Testis (tissue), 3 donors: ENCODE measurements around the gene CT45A3. TPM values are rescaled to one million over a fixed set of nuclear protein-coding genes. Genes with fewer than 3 reads are reported as not detected.
A peak's percentile ranks its signal among the peaks of the same experiment; 100 is the strongest.
"Not testable (repeated sequence)": the region's sequence is repeated elsewhere in the genome, so short reads cannot be mapped to it uniquely, and the experiment has no call there.

Experiments used
- DNase-seq: peaks from one replicate; pipeline ENCODE4 v3.0.0-alpha.2; 2019
- H3K27ac ChIP-seq, 2 donors: fragments of 200-600 bp; sonication (generic); one replicate each; pipeline ENCODE4 v1.5.1; 2019
- H3K27me3 ChIP-seq: fragments of 200-600 bp; sonication (generic); one replicate; pipeline ENCODE4 v1.5.1; 2019
- H3K36me3 ChIP-seq: fragments of 200-600 bp; sonication (generic); one replicate; pipeline ENCODE4 v1.5.1; 2017; ENCODE audit warnings: low read depth; ENCODE audit errors: missing control alignments
- H3K4me1 ChIP-seq: fragments of 200-600 bp; sonication (generic); one replicate; pipeline ENCODE4 v1.5.1; 2019
- H3K4me3 ChIP-seq, 2 donors: fragments of 200-600 bp; sonication (generic); one replicate each; pipeline ENCODE4 v1.5.1; 2017 to 2019
- H3K9me3 ChIP-seq: fragments of 200-600 bp; sonication (generic); one replicate; pipeline ENCODE4 v1.5.1; 2017
- CTCF ChIP-seq, 3 experiments: fragments of 450-650 bp in 2 of 3; fragments of 200-600 bp in 1 of 3; sonication (generic) in 1 of 3; IDR thresholded peaks; one replicate each; pipeline ENCODE4 v1.5.1; 2016 to 2019; ENCODE audit warnings: antibody characterized with exemption in 3 of 3, mild to moderate bottlenecking in 2 of 3, moderate library complexity in 1 of 3
- POLR2A ChIP-seq: fragments of 450-650 bp; IDR thresholded peaks from one replicate; pipeline ENCODE4 v1.6.1; 2017; ENCODE audit warnings: antibody characterized with exemption, mild to moderate bottlenecking, moderate library complexity
- WGBS, 2 donors: methylation state at CpG; one replicate each; pipeline ENCODE4 v1.1.5; 2018; 5-methylcytosine and 5-hydroxymethylcytosine counted together
- intact Hi-C: fragments of 100-400 bp; cut with DNase I; formaldehyde crosslinking; loops from one replicate; pipeline ENCODE4 v1.15.1; 2023; ENCODE audit warnings: low total_unique reads
- polyA plus RNA-seq: library from polyadenylated mRNA; stranded (reverse); fragments of 350-450 nt; fragmentation: Illumina TruSeq; extraction: RNeasy Lipid Tissue Mini Kit (QIAGEN cat#74804); gene quantifications from one replicate; pipeline ENCODE4 v1.2.3, GENCODE V29; 2014; ENCODE audit warnings: low read depth, low replicate concordance; ENCODE audit not compliant: insufficient read depth
- small RNA-seq, 2 donors: library from RNA; depleted of rRNA; stranded (forward); fragments of <200 nt; gene quantifications; one replicate each; pipeline ENCODE3, GENCODE V24; 2016
- total RNA-seq, 2 donors: library from RNA; depleted of rRNA; stranded (reverse); fragments of >200 nt; gene quantifications; one replicate each; pipeline ENCODE4 v1.2.3, GENCODE V29; 2016

The CT45A3 gene
- total and polyA plus RNA-seq, 3 donors from 2014 or later = 19.9 to 27.5 (median 20.7) TPM

- Histone ChIP-seq H3K4me1 (no peaks in the 10 kb centered on the region), H3K36me3 (no peaks in the 10 kb centered on the region), H3K4me3 (no peak overlapping the region), H3K9me3 (no peaks in the 10 kb centered on the region), H3K27me3 (no peaks in the 10 kb centered on the region), H3K27ac (no peak overlapping the region)
- no peak for TF ChIP-seq CTCF (IDR thresholded peaks at IDR 0.05)
- no peak for TF ChIP-seq POLR2A
- intact Hi-C loops = no loop called here
- no peak for DNase-seq
- WGBS, 2 donors = 48 to 50% methylated on average over 2 to 4 of the region's 4 CpGs
Measured at GRCh38 chrX:135737366-135738071, 30.5 kb downstream of the CT45A3 start.

GRCh38 chrX:135734666-135735065 is 33.3 kb downstream of the CT45A3 start:
- 63 to 67% methylated on average over 5 of the region's 5 CpGs for WGBS, 2 donors
- intact Hi-C loops, H3K36me3 ChIP-seq: not testable (repeated sequence)

GRCh38 chrX:135713795-135714194 is 54.2 kb downstream of the CT45A3 start:
- Histone ChIP-seq H3K27me3 (no peaks in the 10 kb centered on the region), H3K4me3 (peak overlapping the region in 1 of 2 donors; percentile 1), H3K27ac (no peak overlapping the region), H3K36me3 (no peaks in the 10 kb centered on the region), H3K9me3 (no peaks in the 10 kb centered on the region), H3K4me1 (no peaks in the 10 kb centered on the region)
- peak; percentile 13 for DNase-seq
- TF ChIP-seq CTCF (IDR thresholded peaks at IDR 0.05) (no peak), POLR2A (no peak)
- intact Hi-C loops = no loop called here
- 91% methylated on average over 14 of the region's 20 CpGs; no CpG with 5 or more reads in 1 of the 2 donors for WGBS, 2 donors

More at GRCh38 chrX:135734666-135735065, 33.3 kb downstream of the CT45A3 start:
- H3K4me1 ChIP-seq, H3K27ac ChIP-seq, H3K4me3 ChIP-seq, H3K9me3 ChIP-seq, H3K27me3 ChIP-seq, DNase-seq: not testable (repeated sequence)

- H3K27ac ChIP-seq, H3K36me3 ChIP-seq, H3K9me3 ChIP-seq, H3K27me3 ChIP-seq, H3K4me1 ChIP-seq, intact Hi-C loops: not testable (repeated sequence)
- peak; percentile 18 for DNase-seq
- H3K4me3 ChIP-seq = peak within 1 kb of the TSS in 1 of 2 donors; percentile 1
- WGBS, 2 donors = 76% methylated on average over 4 of the region's 15 CpGs; no CpG with 5 or more reads in 1 of the 2 donors
Measured at GRCh38 chrX:135713183-135713689, 54.8 kb downstream of the CT45A3 start, which contains the start of gene CT45A1. CT45A1 (plus strand) TSS chrX:135713639; CDS start chrX:135718941, 5,302 bp downstream.

Small RNA genes lying within 50 kb of the gene (small RNA-seq; reads per million reads assigned to genes)
- gene AC240442.1 = 0 reads per million in 2 donors

Other genes starting within 250 kb of the CT45A3 start
- 10 to 100 TPM; 41.3 to 47.6 TPM for gene INTS6L, start 247.5 kb downstream of the CT45A3 start, total RNA-seq
- gene INTS6L, start 247.5 kb downstream of the CT45A3 start, polyA plus RNA-seq = 15.0 TPM
- gene CT45A1, start 54.6 kb downstream of the CT45A3 start, total RNA-seq = 10 to 100 TPM in 1 of 2 donors, 1 to 10 TPM in 1; 6.6 to 11.9 TPM
- gene CT45A1, start 54.6 kb downstream of the CT45A3 start, polyA plus RNA-seq = 8.3 TPM
- 1 to 10 TPM; 6.2 to 8.1 TPM for gene CT45A5, start 17.3 kb upstream of the CT45A3 start, total RNA-seq
- gene CT45A5, start 17.3 kb upstream of the CT45A3 start, polyA plus RNA-seq = 6.7 TPM
- not detected for gene CT45A6, start 34.6 kb upstream of the CT45A3 start, total RNA-seq
- not detected for gene CT45A6, start 34.6 kb upstream of the CT45A3 start, polyA plus RNA-seq
- gene CT45A2, start 51.8 kb upstream of the CT45A3 start, total RNA-seq = under 1 TPM in 1 of 2 donors, not detected in 1; 0.31 TPM
- gene CT45A2, start 51.8 kb upstream of the CT45A3 start, polyA plus RNA-seq = 0.37 TPM
- not detected for gene CT45A7, start 69.1 kb upstream of the CT45A3 start, total RNA-seq
- gene CT45A7, start 69.1 kb upstream of the CT45A3 start, polyA plus RNA-seq = 0.83 TPM
- under 1 TPM in 1 of 2 donors, not detected in 1; 0.31 TPM for gene CT45A8, start 86.3 kb upstream of the CT45A3 start, total RNA-seq
- gene CT45A8, start 86.3 kb upstream of the CT45A3 start, polyA plus RNA-seq = 0.37 TPM
- not detected for gene CT45A9, start 103.6 kb upstream of the CT45A3 start, total RNA-seq
- not detected for gene CT45A9, start 103.6 kb upstream of the CT45A3 start, polyA plus RNA-seq
- 10 to 100 TPM; 17.7 to 27.9 TPM for gene CT45A10, start 125.3 kb upstream of the CT45A3 start, total RNA-seq
- 10.0 TPM for gene CT45A10, start 125.3 kb upstream of the CT45A3 start, polyA plus RNA-seq
- 1 to 10 TPM; 3.9 to 5.5 TPM for gene SAGE1, start 125.5 kb upstream of the CT45A3 start, total RNA-seq
- 5.3 TPM for gene SAGE1, start 125.5 kb upstream of the CT45A3 start, polyA plus RNA-seq
- 10 to 100 TPM in 1 of 2 donors, 1 to 10 TPM in 1; 9.8 to 11.1 TPM for gene MMGT1, start 205.8 kb upstream of the CT45A3 start, total RNA-seq
- 8.8 TPM for gene MMGT1, start 205.8 kb upstream of the CT45A3 start, polyA plus RNA-seq
- gene SLC9A6, start 217.2 kb upstream of the CT45A3 start, total RNA-seq = 10 to 100 TPM; 18.3 to 19.9 TPM
- 13.0 TPM for gene SLC9A6, start 217.2 kb upstream of the CT45A3 start, polyA plus RNA-seq